Activated T-cell treated with anti-CD3 and anti-CD28 coated beads for 1 hour (primary cell): ENCODE data around the gene PROKR2.

Experiments used
- DNase-seq: peaks from one replicate; pipeline ENCODE4 v3.0.0-alpha.2; 2020; ENCODE audit warnings: low read depth

The PROKR2 gene

DNA sequence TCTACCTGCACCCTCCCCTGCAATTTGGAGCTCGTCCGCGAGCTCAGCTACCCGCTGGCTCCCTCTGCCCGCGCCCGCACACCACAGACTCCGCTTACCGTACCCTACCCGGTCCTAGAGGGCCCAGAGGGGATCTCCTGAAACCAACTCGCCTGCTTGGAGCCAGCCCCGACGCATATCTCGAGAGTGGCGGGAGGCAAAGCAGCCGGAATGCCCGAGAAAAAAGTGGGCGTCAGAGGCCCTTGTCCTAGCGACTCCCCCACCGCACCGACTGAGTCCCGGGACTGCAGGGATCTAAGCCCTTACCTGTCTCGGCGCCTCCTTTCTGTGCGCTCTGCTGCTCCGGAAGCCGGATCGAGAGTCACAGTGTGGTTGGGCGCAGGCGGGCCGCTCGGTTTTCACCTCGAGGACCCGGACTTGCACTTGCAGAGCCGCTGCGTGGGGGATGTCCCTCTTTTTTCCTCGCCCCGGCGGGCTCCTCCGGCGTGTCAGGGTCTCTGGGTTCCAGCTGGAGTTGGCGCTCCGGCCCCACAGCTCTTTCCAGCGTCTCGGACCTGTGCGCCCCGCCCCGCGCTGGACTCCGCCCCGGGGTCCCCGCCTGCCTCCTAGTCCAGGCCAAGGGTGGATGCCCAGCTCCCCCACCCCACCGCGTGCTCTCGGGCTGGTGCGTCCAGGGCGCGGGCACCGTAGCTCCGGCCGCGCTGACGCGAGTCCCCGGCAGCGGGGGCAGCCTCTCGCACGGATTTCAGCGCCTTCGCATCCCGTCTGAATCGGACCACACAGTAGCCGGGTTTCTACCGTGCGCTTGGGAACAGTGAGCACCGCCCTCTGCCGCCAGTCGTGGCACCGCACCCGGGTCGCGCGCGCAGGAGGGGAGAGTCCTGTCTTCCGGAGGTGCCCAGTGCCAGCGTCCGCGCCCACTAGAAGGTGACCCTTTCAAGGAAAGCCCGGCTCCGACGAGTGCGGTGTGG is at the start of gene PROKR2:
Gene PROKR2, minus strand, starts transcription at position 767 of the 971 bp plus-strand sequence. CDS start 2,585 bp downstream, outside the sequence.
- no peak for DNase-seq

DNA sequence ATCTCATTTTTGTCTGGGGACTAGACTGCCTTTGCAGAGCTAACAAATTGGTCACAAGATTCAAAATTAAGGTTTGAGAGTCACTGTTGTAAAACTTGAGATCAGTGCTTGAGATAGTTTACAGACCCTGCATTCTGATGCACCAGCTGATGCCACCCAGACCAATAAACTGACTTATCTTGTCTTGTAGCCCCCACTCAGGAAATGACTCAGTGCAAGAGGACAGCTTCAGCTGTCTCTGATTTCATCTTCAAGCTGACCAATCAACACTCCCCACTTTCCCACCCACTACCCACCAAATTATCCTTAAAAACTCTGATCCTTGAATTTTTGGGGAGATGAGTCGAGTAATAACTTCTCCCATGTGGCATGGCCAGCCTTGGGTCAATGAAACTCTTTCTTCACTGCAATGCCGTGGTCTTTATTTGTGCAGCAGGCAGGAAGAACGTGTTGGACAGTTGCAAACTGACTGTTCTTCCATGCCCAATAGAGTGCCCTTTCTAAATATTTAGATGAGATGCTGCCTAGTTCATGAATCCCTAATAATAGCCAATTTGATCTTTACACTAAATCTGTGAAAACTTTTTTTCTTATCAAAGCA is 48.3 kb upstream of the PROKR2 start:
- DNase-seq = no peak

DNA sequence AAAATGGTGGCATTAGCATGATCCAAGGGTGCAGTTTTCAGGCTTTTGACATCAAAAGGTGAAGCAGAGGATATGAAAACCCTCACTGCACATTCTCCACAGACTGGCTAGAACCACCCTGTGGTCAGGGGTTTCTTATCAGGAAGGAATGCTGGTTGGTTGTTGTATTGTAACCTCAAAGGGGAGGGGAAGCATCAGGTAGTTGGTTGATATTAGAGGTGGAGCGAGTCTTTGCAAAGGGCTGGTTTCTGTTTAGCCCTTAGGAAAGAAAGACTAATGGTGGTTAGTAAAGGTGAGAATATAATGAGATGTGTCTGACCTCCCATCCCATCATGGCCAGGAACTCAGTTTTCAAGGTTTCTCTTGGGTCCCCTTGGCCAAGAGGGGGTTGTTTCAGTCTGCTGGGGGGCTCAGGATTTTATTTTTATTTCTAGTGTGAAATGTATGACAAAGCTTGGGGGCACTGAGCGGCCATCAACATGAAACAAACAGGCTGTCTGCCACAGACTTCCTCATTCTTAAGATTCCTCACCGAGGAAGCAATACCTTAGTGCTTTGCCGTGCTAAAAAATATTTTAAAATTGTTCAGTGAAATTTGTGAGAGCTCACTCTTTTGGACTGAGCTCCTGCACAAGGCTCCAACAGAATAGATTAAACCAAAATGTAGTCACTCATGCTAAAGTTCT is 47.5 kb upstream of the PROKR2 start:
- no peak for DNase-seq

DNA sequence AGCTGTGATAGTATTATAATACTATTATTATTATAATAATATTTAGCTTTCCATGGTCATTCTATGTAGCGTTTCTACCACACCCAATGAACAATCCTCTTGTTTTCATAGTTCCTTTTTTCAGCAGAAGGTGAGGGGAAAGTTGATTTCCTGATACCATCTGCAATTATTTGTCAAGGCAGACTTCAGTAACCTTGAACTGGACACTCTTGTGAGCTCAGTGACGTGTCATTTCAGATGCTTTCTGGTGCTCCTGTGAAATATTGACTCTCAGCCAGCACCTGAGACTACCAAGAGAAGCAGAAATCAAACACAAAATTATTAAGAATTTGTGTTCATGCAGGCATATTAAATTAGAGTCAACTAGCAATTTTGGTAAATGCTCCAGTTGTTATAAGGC is 46.0 kb upstream of the PROKR2 start:
- DNase-seq = no peak

DNA sequence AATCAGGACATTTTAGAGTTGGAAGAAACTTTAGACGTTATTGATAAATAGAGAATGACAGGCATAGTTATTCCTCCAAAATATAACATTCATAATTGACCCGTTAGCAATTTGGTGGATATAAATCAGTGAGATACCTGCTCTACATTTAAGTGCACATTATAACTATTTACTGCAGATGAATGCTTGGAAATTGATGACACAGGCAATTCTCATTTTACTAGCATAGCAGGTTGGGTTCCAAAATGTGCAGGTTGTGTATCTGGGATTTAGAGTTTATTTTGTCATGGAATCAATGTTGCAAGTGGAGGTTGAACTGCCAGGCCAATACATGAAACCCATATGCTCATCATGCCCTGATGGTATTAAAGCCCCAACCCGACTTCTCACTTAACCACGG is 44.4 kb upstream of the PROKR2 start:
- DNase-seq = no peak

DNA sequence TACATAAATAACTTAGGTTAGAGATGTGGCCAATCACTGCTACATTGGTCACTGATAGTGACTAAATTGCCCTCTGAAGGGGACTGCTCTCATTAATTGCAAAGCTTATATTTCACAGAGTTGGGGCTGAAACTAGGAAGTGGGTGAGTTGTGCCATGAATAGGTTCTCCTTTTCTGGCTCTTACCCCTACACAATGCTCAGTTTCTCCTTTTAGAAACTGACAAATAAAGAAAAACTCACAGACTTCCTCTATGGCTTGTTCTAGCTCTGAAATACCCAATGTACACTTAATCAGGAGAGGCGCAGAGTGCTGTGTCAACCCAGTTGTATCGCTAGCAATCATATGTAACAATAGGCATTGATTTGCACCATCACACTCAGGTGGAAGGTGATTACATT is 41.2 kb upstream of the PROKR2 start:
- no peak for DNase-seq

DNA sequence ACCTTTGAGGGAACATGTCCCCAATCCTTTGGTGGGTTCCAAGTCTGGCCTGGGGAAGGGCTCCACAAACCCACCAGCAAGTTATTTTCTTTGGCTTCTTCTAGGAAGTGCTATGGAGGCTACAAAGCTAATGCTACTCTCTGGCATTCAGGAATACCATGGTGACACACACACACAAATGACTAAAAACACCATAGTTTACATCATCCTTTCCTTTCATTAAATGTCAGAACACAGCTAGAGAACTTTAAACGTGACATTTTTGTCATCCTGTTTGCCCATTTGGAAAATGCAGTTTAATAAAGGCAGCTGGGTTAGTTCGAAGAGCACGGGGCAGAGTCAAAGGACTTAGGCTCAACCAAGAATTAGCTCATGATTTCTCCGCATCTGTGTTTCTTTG is 40.2 kb upstream of the PROKR2 start:
- DNase-seq = no peak

DNA sequence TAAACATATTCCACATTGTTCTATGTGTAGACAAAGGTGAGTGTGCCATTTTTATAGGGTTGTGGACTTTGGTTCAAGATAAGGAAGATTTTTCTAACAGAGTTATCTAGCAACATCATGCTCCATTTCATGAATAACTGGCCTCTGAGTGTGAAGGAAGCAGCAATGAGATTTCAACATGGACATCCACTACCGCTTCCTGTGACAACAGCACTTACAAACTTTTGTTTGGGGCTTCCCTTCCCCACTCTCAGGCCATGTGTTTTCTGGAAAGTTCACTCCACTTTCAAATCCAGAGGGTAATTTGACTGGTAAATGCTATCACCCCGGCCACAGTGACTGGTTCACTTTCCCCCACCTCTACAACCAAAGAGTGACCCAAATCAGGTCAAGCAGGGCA is 38.1 kb upstream of the PROKR2 start:
- DNase-seq = no peak

DNA sequence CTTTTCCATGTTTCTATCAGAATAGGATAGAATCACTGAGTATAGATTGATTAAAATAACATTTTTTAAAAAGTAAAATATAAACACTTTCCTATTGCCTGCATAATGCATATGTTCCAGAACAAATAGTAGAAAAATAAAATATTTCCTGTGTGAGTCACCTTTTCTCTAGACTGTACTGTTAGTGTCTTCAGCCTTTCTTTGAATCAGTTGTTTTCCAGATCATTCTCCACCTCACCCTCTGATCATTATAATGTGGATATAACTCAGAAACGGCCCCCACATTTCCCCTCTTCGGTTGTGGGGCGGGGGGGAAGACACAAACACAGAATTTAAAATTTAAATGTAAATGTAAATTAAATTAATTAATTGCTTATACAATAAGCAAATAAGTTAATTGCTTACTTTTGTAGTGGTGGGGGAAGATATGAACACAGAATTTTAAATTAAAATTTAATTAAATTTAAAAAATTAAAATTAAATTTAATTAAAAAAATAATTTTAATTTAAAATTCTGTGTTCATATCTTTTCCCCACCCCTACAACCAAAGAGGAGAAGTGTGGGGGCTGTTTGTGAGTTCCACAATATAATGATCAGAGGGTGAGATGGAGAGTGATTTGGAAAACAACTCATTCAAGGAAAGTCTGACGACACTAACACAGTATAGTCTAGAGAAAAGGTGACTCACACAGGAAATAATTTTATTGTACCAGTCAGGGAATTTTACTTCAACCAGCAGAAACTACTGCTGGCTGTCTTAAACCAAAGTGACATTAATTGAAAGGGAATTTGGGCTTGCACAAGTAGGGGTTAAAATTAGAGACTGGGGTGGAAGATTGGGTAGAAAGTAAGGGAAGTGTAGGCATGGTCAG is 37.1 kb upstream of the PROKR2 start:
- no peak for DNase-seq

DNA sequence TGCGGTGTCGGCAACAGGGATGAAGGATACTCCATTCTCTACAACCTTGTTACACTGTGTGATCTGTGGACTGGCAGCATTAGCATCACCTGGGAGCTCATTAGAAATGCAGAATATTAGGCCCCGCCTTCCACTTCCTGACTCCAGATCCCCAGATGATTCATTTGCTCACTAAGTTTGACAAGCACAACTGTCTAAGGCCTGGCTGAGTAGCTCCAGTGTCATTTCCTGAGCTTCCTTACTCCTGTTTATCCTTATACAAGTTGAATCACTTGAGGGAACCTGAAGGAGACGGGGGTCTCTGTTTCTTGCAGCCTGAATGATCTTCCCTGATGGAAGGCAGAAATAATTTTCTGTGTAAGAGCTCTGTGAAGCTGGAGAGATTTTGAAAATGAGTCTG is 32.7 kb upstream of the PROKR2 start:
- no peak for DNase-seq

DNA sequence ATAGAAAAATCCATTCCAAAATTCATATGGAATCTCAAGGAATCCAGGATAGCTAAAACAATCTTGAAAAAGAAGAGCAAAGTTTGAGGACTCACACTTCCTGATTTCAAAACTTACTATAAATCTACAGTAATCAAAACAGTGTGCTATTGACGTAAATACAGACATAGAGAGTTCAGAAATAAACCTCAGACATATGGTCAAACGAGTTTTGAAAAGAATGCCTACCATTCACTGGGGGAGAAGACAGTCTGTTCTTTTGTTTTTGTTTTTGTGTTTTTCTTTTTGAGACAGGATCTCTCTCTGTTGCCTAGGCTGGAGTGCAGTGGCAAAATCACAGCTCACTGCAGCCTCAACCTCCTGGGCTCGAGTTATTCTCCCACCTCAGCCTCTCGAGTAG is 25.3 kb upstream of the PROKR2 start:
- DNase-seq = no peak

DNA sequence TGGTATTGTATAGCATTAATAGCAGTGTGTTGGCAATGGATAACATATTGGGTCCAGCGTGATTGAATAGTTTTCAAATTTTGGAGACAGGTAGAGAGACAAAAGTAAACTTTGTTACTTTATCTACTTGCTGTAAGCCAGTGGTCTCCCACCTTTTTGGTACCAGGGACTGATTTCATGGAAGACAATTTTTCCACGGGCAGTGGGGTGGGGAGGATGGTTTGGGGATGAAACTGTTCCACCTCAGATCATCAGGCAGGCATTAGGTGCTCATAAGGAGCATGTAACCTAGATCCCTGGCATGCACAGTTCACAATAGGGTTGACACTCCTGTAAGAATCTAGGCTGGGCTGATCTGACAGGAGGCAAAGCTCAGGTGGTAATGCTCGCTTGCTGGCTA is 14.6 kb upstream of the PROKR2 start:
- no peak for DNase-seq

DNA sequence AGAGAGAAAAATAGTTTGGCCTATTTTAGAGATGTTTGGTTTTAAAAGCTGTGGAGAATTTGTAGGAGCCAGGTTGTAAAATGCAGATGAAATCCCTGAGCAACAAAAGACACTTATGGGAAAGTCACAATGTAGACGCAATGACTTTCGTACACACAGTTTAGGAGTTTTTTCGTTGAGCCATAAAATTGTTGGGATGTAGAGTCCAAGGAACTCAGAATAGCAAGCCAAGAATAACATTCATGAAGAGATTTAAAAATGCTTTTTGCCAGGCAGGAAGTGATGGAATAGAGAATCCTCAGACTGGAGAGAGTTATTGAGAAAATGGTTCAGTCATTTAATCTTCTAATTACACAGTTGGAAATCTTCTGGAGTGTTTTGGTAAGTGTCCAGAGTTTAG is 11.5 kb upstream of the PROKR2 start:
- DNase-seq = no peak

DNA sequence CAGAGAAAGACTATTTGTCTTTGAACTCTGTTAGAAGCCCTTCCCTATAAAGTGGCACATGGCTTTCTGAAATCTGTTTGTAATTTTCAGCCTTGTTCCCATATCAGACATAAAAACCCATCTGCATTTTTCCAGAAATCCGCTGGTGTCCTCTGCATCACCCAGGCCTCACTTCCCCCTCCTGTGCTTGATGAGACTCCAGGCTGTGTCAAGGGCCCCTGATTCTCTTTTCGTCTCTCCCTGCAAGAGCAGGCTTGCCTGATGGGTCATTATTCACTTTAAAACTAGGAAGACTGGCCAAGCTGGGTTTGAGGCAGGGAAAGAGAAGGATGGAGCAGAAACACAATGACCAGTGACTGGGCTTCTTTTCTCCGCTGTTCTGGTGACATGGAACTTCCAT is 10.6 kb upstream of the PROKR2 start:
- no peak for DNase-seq

DNA sequence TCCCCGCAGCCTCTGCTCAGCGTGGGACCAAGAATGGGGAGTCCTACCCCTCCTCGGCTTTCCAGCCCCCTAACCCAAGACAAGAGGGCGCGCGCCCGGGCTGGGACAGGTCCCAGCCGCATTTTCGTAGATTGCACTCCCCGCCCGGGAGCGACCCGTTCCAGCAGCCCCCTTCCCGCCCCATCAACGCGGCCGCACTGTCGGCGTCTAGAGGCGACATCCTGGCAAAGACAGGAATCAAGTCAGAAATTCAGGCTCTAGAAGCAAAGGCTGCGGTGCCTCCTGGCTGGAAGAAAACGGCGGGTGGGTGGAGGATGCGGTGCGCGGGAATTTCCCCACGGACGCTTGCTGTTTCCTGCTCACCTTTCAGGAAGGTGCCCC is 957 bp downstream of the PROKR2 start:
- DNase-seq = no peak

DNA sequence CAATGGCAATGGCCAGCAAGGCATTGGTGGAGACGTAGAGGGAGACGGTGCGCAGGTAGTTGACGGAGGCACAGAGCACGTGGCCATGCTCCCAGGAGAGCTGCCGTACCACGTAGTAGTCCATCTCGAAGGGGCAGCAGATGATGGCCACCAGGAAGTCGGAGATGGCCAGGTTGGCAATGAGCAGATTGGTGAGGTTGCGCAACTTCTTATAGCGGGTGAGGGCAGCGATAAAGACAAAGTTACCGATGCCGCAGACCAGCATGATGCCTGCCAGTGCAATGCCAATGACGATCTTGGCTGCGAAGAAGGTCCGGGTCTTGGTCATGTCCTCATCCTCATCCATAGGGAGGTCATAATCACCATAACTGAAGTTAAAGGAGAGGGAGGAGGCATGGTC is 2.8 kb downstream of the PROKR2 start:
- DNase-seq = no peak

DNA sequence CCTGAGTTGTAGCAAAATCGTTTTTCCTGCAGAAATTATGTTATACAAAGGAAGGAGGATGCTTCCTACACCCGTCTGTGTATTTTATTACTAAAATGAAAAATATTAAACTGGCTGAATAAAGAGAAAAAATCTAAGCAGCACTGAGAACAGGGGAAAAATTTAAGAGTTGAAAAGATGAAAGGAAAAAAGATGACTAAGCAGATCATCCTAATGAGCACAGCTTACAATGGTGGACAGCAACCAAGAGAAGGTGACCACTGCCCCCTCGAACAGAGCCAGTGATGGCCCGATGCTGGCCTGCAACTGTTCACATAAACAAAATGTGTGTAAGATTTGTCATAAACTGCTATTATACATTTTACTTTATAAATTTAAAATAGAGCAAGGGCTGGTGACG is 4.2 kb downstream of the PROKR2 start:
- no peak for DNase-seq

DNA sequence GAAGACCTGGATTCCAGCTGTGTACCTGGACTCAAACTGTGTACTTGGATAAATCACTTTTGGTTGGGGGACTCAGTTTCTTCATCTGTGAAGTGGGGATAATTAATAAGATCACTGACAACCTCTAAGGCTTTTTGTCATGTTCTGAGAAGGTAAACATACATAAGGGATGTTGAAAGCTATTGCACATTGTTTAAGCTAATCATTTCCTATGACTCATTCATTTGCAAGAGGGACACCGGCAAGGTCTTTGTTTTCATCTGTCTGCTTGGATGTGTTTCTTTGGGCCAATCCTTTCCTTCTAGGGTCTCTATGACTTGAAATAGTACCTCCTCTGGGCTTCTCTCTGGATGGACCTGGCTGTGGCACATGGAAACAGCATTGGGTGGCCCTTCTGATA is 6.8 kb downstream of the PROKR2 start:
- DNase-seq = no peak

DNA sequence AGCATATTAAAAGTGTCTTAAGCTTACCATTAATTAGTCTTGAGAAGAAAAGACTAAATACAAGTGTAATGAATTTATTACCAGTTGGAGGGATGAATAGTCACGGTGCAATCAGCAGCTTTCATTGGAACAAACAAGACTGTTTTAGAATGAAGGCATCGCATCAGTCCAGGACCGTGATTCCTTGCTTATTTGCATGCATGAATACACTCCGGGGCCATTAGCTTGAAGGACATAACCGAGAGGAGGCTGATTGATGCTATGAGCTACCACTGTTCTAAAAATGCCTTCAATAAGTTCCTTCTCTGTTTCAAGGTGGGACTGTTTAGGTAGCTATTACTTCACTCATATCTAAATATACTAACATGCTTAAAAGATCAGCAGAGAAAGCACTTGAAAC is 17.9 kb downstream of the PROKR2 start:
- DNase-seq = no peak

DNA sequence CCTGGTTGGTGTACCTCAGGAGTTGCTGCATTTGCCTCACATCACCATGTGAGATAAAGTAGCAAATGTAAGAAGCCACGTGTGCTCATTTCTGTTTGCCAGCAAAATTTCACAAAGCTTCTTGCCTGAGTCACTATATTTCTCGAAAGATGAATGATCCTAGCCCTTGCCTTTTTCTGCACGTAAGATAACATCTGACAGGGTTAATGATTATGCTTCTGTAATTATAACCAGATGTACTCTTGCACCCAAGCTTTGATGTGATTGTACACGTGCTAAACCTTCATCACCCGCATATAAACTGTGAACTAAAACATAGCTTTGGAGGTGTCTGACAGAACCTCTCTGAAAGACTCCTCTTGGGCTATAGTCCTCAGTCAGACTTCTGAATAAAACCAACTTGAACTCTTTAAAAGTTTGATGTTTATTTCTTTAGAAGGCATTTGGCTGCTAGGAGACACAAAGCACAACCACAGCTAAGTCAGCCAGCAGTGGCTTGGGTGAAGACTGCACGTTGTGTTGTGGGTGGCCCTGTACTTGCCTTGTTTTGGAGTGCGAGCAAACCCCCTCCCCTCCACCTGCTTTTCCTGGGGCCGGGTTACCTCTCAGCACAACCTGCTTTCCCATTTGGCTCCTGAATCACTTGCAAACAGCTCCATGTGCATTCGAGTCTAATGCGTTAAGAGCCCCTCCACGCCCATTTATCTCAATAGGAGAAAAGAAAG is 19.3 kb downstream of the PROKR2 start:
- no peak for DNase-seq

DNA sequence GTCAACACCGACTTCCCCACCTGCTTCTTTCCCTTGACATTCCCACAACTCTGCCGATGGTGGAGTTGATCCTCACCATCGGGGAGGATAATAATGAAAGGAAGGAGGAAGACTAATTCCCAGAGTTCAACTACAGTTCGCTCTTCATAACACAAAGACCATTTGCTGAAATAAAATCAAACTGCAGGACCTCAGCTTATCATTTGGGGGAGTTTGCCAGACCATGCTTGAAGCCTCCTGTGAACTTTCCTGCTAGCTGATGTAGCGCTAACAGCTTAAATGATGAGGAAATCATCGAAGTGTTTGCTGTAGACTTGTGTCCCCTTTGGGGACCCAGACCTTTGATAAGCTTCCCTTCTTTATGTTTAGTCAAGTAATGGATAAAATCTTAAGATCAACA is 26.2 kb downstream of the PROKR2 start:
- no peak for DNase-seq
